Mononuclear cell (primary cell): ENCODE data around the gene RPP40. TPM values are rescaled to one million over a fixed set of nuclear protein-coding genes. Genes with fewer than 3 reads are reported as not detected.
"Not testable (repeated sequence)": the region's sequence is repeated elsewhere in the genome, so short reads cannot be mapped to it uniquely, and the experiment has no call there.

Experiments used
- H3K27me3 ChIP-seq: 2 replicates; pipeline ENCODE4 v1.6.0; 2011; ENCODE audit warnings: low read length, control low read depth; ENCODE audit not compliant: insufficient read depth
- H3K4me1 ChIP-seq: 2 replicates; pipeline ENCODE4 v1.5.1; 2011; ENCODE audit warnings: mild to moderate bottlenecking, low read length, control low read depth; ENCODE audit not compliant: insufficient read depth
- H3K4me3 ChIP-seq: 2 replicates; pipeline ENCODE4 v1.5.1; 2011; ENCODE audit warnings: mild to moderate bottlenecking, low read length, moderate library complexity
- H3K9me3 ChIP-seq: 2 replicates; pipeline ENCODE4 v1.5.1; 2011; ENCODE audit warnings: low read depth, mild to moderate bottlenecking, control low read depth, low read length
- total RNA-seq: library from RNA; depleted of rRNA; stranded (reverse); fragments of >200 nt; gene quantifications from one replicate; pipeline ENCODE4 v1.2.3, GENCODE V29; 2012

Gene RPP40, protein sequence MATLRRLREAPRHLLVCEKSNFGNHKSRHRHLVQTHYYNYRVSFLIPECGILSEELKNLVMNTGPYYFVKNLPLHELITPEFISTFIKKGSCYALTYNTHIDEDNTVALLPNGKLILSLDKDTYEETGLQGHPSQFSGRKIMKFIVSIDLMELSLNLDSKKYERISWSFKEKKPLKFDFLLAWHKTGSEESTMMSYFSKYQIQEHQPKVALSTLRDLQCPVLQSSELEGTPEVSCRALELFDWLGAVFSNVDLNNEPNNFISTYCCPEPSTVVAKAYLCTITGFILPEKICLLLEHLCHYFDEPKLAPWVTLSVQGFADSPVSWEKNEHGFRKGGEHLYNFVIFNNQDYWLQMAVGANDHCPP
- total RNA-seq = 1.3 TPM

DNA sequence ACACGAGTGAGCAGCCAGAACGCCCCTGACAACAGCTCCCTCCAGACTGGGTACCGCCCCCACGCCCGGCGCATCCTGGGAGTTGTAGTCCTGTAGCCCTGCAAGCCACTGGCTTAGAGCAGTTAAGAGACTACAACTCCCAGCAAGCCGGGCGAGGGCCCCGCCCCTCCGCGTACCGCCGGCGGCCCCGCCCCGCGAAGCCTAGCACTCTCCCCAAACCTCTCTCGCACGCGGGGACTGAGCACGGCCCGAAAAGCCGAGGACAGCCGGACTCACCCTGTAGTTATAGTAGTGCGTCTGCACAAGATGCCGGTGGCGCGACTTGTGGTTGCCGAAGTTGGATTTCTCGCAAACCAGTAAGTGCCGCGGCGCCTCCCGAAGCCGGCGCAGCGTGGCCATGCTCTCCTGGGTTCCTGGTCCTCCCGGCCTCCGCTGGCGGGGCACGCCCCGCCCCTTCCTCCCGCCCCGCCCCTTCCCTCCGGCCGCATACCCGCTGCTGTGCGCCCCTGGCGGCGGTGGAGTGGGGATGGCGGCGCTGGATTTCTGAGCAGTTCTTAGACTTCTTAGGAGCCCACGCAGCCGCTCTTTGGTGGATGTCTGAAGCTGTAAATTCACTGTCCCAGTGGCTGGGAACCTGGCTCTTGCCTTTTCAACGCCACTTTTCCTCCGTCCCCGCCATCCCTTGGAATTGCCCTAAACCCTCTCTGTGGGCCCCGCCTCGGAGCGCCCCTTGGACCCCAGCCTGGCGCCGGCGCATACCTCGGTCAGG, at the start of gene RPP40:
TSS of gene RPP40 (minus strand) at position 434 of the 769 bp plus-strand sequence. CDS start at position 399, 35 bp downstream.
- Histone ChIP-seq H3K9me3 (no peaks in the 10 kb centered on the region), H3K4me1 (peaks cover 9% of the 10 kb centered on the region), H3K4me3 (peak within 1 kb of the TSS; percentile 63), H3K27me3 (no peaks in the 10 kb centered on the region)

DNA sequence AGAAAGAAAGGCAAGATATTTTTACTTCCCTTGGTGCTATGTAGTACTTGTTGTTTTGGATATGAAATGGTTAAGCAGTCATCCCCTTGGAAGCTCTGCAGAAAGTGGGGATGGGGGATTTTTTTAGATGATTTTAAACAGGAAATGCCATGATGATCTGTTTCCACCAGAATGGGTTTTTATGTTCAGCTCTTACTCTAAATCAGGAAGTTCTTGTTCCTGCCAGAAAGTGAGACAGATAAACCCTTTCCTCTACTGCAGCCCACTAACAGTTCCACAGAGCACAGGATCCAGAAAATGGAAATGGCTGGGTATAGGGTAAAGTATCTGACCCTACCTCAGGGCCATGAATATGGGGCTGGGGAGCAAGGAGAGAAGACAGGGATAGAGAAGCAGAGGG, 49.2 kb upstream of the RPP40 start:
- Histone ChIP-seq H3K4me3 (no peak overlapping the region), H3K9me3 (peaks cover 13% of the 10 kb centered on the region), H3K4me1 (no peaks in the 10 kb centered on the region), H3K27me3 (no peaks in the 10 kb centered on the region)

DNA sequence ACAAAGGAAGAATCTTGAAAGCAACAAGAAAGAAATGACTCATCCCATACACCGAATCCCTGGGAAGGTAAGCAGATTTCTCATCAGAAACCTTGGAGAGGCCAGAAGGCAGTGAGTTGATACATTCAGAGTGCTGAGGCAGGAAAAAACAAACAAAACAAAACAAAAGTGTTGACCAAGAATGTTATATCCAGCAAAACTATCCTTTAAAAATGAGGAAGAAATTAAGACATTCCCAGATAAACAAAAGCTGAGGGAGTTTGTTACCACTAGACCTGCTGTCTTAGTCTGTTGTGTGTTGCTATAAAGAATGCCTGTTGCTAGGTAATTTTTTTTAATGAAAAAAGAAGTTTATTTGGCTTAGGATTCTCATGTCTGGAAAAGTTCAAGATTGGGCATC, 47.6 kb upstream of the RPP40 start:
- H3K9me3 ChIP-seq = peaks cover 13% of the 10 kb centered on the region
- no peak overlapping the region for H3K4me3 ChIP-seq
- H3K27me3 ChIP-seq = no peaks in the 10 kb centered on the region
- H3K4me1 ChIP-seq = no peaks in the 10 kb centered on the region

DNA sequence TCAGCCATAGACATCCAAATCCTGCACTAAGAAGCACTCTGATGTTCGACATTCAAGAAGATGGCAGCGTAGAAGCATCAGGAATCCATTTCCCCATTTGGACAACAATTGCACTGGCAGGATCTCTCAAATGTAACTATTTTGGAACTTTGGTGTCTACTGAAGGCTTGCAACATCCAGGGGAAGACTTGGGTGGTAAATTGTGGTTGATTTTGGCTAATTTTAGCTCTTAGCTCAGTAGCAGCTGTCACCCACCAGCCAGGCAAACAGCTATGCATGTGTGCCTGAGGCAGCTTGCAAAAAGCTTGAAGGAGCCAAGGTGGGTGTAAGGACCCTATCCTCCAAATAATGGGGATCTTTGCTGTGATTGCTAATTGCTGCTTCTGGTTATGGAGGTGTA, 46.2 kb upstream of the RPP40 start:
- peaks cover 13% of the 10 kb centered on the region for H3K9me3 ChIP-seq
- no peak overlapping the region for H3K4me3 ChIP-seq
- H3K4me1 ChIP-seq = no peaks in the 10 kb centered on the region
- H3K27me3 ChIP-seq = no peaks in the 10 kb centered on the region

DNA sequence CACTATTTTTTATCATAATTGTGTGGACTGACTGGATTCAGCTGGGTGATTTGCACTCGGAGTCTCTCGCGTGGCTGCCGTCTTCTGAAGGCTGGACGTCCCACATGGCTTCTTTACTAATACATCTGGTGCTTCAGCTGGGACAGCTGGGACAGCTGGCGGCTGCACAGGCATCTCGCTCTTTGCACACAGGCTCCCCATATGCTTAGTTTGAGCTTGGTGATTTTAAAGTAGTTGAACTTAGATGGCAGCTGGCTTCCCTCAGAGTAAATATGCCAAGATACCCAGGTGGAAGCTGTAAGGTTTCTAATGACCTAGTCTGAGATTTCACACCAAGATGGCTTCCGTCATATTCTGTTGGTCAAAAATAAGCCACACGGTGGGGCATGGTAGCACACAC, 42.6 kb upstream of the RPP40 start:
- Histone ChIP-seq H3K27me3 (no peaks in the 10 kb centered on the region), H3K4me3 (no peak overlapping the region), H3K9me3 (peaks cover 8% of the 10 kb centered on the region), H3K4me1 (no peaks in the 10 kb centered on the region)

DNA sequence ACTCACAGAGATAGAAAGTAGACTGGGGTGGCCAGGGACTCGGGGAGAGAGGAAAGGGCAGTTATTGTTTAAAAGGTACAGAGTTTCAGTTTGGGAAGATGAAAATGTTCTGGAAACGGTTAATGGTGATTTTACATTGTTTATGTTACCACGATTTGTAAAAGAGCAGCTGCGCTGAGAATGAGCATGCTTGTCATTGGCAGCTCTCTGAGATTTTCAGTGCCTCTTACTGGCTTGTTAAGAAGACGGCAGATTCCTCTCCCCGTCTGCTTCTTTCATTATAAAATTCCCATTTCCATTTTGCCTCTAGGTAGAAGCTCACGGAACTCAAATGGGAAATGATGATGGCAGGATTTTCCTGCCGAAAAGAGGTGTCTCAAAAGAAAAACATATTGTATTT, 41.6 kb upstream of the RPP40 start:
- no peaks in the 10 kb centered on the region for H3K27me3 ChIP-seq
- no peaks in the 10 kb centered on the region for H3K9me3 ChIP-seq

DNA sequence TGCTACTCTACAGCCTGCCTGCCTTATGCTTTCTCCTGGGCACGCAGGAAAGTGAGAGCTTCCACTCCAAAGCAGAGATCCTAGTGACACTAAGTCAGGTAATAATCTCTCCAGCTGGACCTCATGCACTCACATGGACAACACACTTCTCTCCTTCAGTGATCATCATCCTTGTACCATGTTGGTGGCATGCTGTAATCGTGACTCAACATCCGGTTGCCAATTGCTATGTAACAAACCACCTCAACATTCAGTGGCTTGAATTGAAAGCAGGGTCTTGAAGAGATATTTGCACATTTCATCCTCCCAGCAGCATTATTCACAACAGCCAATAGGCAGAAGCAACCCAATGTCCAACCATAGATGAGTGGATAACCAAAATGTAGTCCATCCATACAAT, 41.0 kb upstream of the RPP40 start:
- no peaks in the 10 kb centered on the region for H3K27me3 ChIP-seq
- no peaks in the 10 kb centered on the region for H3K4me1 ChIP-seq
- no peak overlapping the region for H3K4me3 ChIP-seq
- H3K9me3 ChIP-seq = no peaks in the 10 kb centered on the region

More for the DNA sequence above, 41.6 kb upstream of the RPP40 start:
- Histone ChIP-seq H3K4me1 (no peaks in the 10 kb centered on the region), H3K4me3 (no peak overlapping the region)

DNA sequence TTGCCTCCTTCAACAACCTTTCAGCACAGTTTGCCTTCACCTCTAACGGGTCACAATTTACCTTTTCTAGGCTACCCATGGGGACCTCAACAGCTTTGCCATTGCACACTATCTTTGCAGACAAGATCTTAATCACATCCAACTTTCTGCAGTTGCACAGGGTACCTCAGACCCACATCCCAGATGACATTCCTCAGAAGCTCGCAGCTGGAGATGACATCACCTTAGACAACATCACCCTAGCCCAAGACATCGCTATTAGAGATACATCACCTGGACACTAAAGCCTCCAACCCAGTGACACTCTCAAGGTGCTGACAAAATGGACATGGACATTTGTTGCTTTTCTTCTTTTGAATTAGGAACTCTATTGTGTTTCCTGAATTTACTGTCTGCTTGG, 38.6 kb upstream of the RPP40 start:
- Histone ChIP-seq H3K4me1 (no peaks in the 10 kb centered on the region), H3K9me3 (no peaks in the 10 kb centered on the region), H3K27me3 (no peaks in the 10 kb centered on the region), H3K4me3 (no peak overlapping the region)

DNA sequence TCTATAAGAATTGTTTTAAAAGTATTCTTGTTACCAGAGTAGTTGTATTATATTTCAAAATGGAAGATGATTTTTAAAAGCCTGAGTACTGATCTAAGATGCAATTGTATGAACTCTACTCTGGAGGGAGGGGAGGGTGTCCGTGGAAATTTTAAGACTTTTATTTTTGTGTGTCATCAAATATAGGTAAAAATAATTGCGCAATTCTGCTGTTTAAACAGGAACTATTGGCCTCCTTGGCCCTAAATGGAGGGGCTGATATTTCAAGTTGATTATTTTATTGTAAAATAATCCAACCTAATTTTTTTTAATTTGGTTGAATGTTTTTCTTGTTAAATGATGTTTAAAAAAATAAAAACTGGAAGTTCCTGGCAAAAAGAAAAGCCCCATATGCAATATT, 38.1 kb upstream of the RPP40 start:
- no peak overlapping the region for H3K4me3 ChIP-seq
- H3K9me3 ChIP-seq = no peaks in the 10 kb centered on the region
- H3K4me1 ChIP-seq = no peaks in the 10 kb centered on the region
- H3K27me3 ChIP-seq = no peaks in the 10 kb centered on the region

DNA sequence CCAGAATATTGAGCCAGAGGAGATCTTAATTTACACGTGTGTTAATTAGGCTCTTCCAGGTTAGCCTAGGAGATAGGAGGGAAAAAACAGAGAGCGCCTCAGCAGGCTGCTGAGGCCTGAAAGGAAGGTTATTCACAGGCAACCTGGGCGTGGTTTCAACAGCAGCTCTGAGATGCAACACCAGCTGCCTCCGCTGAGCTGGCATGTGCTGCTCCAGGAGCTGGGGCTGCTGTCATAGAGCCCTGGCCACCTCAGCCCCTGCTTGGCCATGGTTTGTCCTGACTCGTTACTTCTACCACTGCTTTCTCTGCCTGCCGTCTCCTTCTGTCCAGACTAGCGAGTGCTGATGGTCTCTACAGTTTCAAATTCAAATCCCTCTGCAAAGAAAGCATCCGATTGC, 32.4 kb upstream of the RPP40 start:
- H3K27me3 ChIP-seq = no peaks in the 10 kb centered on the region
- H3K4me3 ChIP-seq = no peak overlapping the region
- no peaks in the 10 kb centered on the region for H3K9me3 ChIP-seq
- peaks cover 11% of the 10 kb centered on the region for H3K4me1 ChIP-seq

DNA sequence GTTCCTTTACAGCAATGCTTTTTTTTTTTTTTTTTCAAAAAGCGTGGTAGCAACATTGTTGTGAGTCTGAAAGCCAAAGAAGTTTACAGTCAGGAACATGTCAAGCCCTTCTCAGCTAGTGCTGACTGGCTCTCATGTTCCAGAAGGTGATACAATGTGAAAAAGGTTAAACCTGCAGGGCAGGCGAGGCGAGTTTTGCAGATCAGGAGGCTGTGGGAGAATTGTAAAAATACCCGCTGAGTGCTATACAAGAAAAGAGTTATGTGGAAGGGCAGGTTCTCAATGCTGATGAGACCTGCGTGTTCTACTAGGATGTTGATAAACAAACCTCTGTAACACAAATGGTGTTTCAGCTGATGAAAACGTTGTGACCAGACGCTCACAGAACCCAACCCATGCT, 30.9 kb upstream of the RPP40 start:
- no peak overlapping the region for H3K4me3 ChIP-seq
- H3K4me1 ChIP-seq = peaks cover 11% of the 10 kb centered on the region
- H3K9me3 ChIP-seq = no peaks in the 10 kb centered on the region
- no peaks in the 10 kb centered on the region for H3K27me3 ChIP-seq

DNA sequence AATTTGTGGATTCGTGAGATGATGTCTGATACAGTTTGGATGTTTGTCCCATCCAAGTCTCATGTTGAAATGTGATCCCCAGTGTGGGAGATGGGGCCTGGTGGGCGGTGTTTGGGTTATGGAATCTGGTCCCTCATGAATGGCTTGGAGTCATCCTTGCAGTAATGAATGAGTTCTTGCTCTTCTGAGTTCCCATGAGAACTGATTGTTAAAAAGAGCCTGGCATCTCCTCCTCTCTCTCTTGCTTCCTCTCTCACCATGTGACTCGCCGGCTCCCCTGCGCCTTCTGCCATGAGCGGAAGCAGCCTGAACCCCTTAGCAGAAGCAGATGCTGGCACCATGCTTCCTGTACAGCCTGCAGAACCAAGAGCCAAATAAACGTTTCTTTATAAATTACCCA, 30.5 kb upstream of the RPP40 start:
- Histone ChIP-seq H3K4me1 (peaks cover 11% of the 10 kb centered on the region), H3K9me3 (no peaks in the 10 kb centered on the region), H3K4me3 (no peak overlapping the region), H3K27me3 (no peaks in the 10 kb centered on the region)

DNA sequence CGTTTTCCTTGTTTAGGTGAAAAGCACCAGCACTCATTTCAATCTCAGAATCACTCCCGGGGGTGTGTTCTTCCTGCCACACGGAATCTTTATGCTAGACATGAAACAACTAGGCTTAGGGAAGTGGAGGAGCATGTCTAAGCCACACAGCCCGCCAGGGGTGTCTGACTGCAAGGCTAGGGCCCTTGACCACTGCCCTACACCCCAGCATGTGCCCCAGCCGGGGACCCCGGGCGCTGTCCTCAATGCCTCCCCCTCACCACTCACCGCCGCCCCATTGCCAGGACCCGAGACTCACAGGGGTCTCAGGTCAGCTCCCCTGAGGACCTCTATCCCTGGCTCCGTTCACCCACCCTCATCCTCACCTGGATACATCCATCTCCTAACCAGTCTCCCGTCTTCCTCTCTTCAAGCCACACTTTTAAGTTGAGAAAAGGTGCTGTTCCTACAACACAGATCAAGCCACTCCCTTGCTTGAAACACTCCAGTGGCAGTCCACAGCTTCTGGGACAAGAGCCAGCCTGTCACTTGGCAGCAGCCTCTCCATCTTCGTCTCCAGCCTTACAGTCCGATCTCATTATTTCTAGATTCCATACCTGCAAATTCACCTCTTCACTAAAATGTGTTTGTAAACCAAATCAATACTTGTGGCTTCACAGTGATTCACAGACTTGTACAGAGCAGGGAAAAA, 29.5 kb upstream of the RPP40 start:
- peaks cover 11% of the 10 kb centered on the region for H3K4me1 ChIP-seq
- not testable (repeated sequence) for H3K27me3 ChIP-seq, H3K4me3 ChIP-seq, H3K9me3 ChIP-seq

DNA sequence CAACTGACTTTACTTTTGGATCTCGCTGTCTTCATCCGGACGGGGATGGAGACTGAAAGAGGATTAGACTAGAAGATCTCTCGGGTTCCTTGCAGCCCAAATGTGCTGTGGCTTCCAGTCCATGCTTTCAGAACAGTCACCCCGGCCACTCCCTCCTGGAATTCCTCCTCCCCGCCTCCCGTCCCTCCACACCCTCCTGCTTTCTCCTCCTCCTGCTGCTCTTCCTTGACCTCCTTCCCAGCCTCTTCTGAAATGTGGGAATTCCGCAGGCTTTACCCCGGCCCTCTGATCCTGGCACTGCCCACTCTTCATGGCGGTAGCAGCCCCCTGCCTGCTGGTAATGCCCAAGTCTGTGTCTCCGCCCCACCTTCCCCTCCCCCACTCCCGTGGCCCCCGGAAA, 28.9 kb upstream of the RPP40 start:
- not testable (repeated sequence) for H3K9me3 ChIP-seq, H3K27me3 ChIP-seq, H3K4me3 ChIP-seq
- H3K4me1 ChIP-seq = peaks cover 11% of the 10 kb centered on the region

DNA sequence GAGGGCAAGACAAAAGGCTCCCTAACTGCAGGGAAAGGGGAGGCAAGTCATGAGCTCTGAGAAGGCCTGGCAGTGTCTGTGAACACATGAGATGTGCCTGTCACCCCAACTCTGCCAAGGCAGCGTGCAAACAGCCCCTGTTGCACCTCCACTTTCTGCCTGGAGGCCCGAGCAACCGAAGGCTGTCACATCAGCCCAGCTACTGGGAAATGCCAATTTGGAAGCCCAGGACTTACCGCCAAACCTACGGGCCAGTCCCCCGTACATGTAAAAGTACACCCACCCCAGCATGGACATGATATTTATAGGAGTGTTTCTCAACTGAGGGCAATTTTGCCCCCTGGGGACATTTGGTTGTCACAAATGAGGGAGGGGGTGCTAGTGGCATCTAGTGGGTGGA, 27.3 kb upstream of the RPP40 start:
- H3K9me3 ChIP-seq = no peaks in the 10 kb centered on the region
- no peaks in the 10 kb centered on the region for H3K27me3 ChIP-seq
- peaks cover 16% of the 10 kb centered on the region for H3K4me1 ChIP-seq
- no peak overlapping the region for H3K4me3 ChIP-seq
